DOHH2 (cell line): ENCODE results near the gene KRTAP12-3.
"Not testable (repeated sequence)": the region's sequence is repeated elsewhere in the genome, so short reads cannot be mapped to it uniquely, and the experiment has no call there.

Experiments used
- H3F3A ChIP-seq: fragments of 200-600 bp; sonication (generic), shearing (Covaris generic); 2 replicates; pipeline ENCODE4 v1.6.0; 2016; ENCODE audit warnings: antibody characterized with exemption, mild to moderate bottlenecking; ENCODE audit not compliant: control insufficient read depth, insufficient read depth
- H3K27ac ChIP-seq: fragments of 200-600 bp; sonication (generic); 2 replicates; pipeline ENCODE4 v1.5.1; 2014; ENCODE audit warnings: low read depth, mild to moderate bottlenecking, low read length, moderate library complexity
- H3K27me3 ChIP-seq: fragments of 200-600 bp; sonication (generic); 2 replicates; pipeline ENCODE4 v1.6.1; 2014; ENCODE audit warnings: mild to moderate bottlenecking, low read length, mixed read lengths; ENCODE audit not compliant: control insufficient read depth
- H3K36me3 ChIP-seq: fragments of 200-600 bp; sonication (generic); 2 replicates; pipeline ENCODE4 v1.6.1; 2014; ENCODE audit warnings: mild to moderate bottlenecking, low read length, moderate library complexity, mixed read lengths; ENCODE audit not compliant: control insufficient read depth
- H3K4me1 ChIP-seq: fragments of 200-600 bp; sonication (generic); 2 replicates; pipeline ENCODE4 v1.6.1; 2014; ENCODE audit warnings: mild to moderate bottlenecking, low read length, mixed read lengths; ENCODE audit not compliant: control insufficient read depth
- H3K4me2 ChIP-seq: fragments of 200-600 bp; sonication (generic); 2 replicates; pipeline ENCODE4 v1.6.0; 2014; ENCODE audit warnings: mild to moderate bottlenecking, low read length, moderate library complexity
- H3K4me3 ChIP-seq: fragments of 200-600 bp; sonication (generic); 2 replicates; pipeline ENCODE4 v1.5.1; 2014; ENCODE audit warnings: mild to moderate bottlenecking, low read length, mixed read lengths
- H3K79me2 ChIP-seq: fragments of 200-600 bp; sonication (generic); 2 replicates; pipeline ENCODE4 v1.6.1; 2014; ENCODE audit warnings: mild to moderate bottlenecking, low read length, mixed read lengths; ENCODE audit not compliant: control insufficient read depth
- H3K9me2 ChIP-seq: fragments of 200-600 bp; sonication (generic); replicated peaks from 2 replicates; pipeline ENCODE4 v1.6.1; 2014; ENCODE audit warnings: mild to moderate bottlenecking, low read length, mixed read lengths; ENCODE audit not compliant: control insufficient read depth
- H3K9me3 ChIP-seq: fragments of 200-600 bp; sonication (generic); 2 replicates; pipeline ENCODE4 v1.6.1; 2014; ENCODE audit warnings: antibody characterized with exemption, low read length, mixed read lengths; ENCODE audit not compliant: control insufficient read depth, insufficient read depth
- H4K20me1 ChIP-seq: fragments of 200-600 bp; sonication (generic); 2 replicates; pipeline ENCODE4 v1.6.0; 2014; ENCODE audit warnings: low read depth, mild to moderate bottlenecking, antibody characterized with exemption, low read length, moderate library complexity; ENCODE audit not compliant: control insufficient read depth, insufficient read depth
- CTCF ChIP-seq: fragments of 200-600 bp; sonication (generic); IDR thresholded peaks from one replicate; pipeline ENCODE4 v1.5.1; 2014; ENCODE audit warnings: antibody characterized with exemption, mild to moderate bottlenecking, low read depth, low read length; ENCODE audit not compliant: poor library complexity, severe bottlenecking
- EZH2phosphoT487 ChIP-seq: fragments of 200-600 bp; sonication (generic); IDR thresholded peaks from 2 replicates; pipeline ENCODE4 v1.6.1; 2017; ENCODE audit warnings: borderline replicate concordance, mild to moderate bottlenecking, antibody characterized with exemption, low read length, moderate library complexity, mixed read lengths

The KRTAP12-3 gene

DNA sequence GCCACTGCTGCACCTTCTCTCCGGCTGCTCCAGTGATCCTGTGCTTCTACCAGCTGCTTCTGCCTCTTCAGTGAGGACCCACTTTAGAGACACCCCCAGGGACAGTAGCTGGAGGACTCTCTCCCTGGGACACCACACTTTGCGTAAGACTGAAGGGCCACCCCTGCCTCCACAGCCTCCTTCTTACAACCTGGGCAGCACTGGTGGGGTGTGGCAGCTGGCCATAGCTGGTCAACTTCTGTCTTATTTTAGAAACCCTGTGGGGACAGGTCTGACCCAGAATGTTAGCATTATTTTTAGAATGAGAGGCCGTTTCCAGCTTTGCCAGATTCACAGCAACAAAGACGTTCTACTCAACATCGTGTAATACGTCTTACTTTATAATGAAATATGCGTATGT, 32.0 kb upstream of the KRTAP12-3 start:
- H3K27me3 ChIP-seq = no peaks in the 10 kb centered on the region
- no peaks in the 10 kb centered on the region for H3K79me2 ChIP-seq
- no peak overlapping the region for H3K4me3 ChIP-seq
- H3K9me3 ChIP-seq = peaks cover 46% of the 10 kb centered on the region
- H3K9me2 ChIP-seq = no peaks in the 10 kb centered on the region
- TF ChIP-seq CTCF = no peak
- TF ChIP-seq EZH2phosphoT487 = no peak
- no peak overlapping the region for H3K27ac ChIP-seq
- no peaks in the 10 kb centered on the region for H3K36me3 ChIP-seq
- no peaks in the 10 kb centered on the region for H3F3A ChIP-seq
- H4K20me1 ChIP-seq = no peaks in the 10 kb centered on the region
- H3K4me2 ChIP-seq = no peak overlapping the region
- peaks cover 12% of the 10 kb centered on the region for H3K4me1 ChIP-seq

DNA sequence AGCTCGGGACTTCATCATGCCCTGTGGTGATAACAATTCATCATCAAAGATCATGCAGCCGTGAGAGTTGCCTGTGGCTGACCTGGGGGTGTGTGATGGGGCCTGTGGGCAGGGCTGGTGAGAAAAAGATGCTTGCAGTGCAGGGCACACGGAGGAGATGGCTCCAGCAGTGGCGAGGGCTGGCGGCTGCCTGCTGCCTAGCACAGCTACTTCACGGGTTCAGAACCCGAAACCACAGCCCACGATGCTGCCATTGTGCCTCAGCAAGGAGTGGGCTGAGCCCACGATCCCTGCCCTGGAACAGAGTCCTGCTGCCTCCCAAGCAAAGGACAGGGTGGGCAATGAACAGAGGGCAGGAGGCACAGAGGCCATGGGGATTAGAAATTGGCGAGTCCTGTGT, 31.5 kb upstream of the KRTAP12-3 start:
- H3K4me2 ChIP-seq = no peak overlapping the region
- no peak overlapping the region for H3K27ac ChIP-seq
- H3K9me2 ChIP-seq = no peaks in the 10 kb centered on the region
- H3F3A ChIP-seq = no peaks in the 10 kb centered on the region
- H3K79me2 ChIP-seq = no peaks in the 10 kb centered on the region
- peaks cover 12% of the 10 kb centered on the region for H3K4me1 ChIP-seq
- no peaks in the 10 kb centered on the region for H4K20me1 ChIP-seq
- H3K9me3 ChIP-seq = peaks cover 49% of the 10 kb centered on the region
- H3K36me3 ChIP-seq = no peaks in the 10 kb centered on the region
- no peaks in the 10 kb centered on the region for H3K27me3 ChIP-seq
- TF ChIP-seq EZH2phosphoT487 = no peak
- TF ChIP-seq CTCF = no peak
- H3K4me3 ChIP-seq = no peak overlapping the region

DNA sequence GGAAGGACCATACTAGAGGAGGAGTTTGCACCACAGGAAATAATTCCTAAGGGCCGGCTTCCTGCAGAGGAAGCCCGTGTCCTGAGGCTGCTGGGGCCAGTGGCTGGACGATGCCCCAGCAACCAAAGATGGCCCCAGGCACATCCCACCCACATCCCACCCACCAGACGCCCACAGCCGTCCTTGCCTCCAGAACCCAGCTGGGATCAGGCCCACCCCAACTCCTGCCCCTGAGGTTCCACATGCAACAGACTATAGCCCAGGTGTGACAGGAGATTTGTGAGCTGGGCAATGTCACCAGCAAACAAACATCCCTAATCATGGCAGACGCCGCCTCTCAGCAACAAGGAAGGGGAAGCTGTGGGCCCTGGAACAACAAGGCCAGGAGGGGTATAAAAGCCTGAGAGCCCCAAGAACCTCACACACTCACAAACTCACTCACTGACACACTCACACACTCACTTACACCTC, 31.0 kb upstream of the KRTAP12-3 start, which contains the start of gene KRTAP10-9:
KRTAP10-9 (plus strand) TSS at position 421 of the 471 bp plus-strand sequence. CDS start 79 bp downstream, outside the sequence.
- no peak within 1 kb of the TSS for H3K4me3 ChIP-seq
- H3K36me3 ChIP-seq = no peaks in the 10 kb centered on the region
- no peak for TF ChIP-seq CTCF
- TF ChIP-seq EZH2phosphoT487 = no peak
- H3K79me2 ChIP-seq = no peaks in the 10 kb centered on the region
- no peak within 1 kb of the TSS for H3K27ac ChIP-seq
- no peaks in the 10 kb centered on the region for H3F3A ChIP-seq
- no peaks in the 10 kb centered on the region for H4K20me1 ChIP-seq
- no peaks in the 10 kb centered on the region for H3K9me2 ChIP-seq
- no peak within 1 kb of the TSS for H3K4me2 ChIP-seq
- H3K27me3 ChIP-seq = no peaks in the 10 kb centered on the region
- H3K9me3 ChIP-seq = peaks cover 49% of the 10 kb centered on the region
- peaks cover 12% of the 10 kb centered on the region for H3K4me1 ChIP-seq

DNA sequence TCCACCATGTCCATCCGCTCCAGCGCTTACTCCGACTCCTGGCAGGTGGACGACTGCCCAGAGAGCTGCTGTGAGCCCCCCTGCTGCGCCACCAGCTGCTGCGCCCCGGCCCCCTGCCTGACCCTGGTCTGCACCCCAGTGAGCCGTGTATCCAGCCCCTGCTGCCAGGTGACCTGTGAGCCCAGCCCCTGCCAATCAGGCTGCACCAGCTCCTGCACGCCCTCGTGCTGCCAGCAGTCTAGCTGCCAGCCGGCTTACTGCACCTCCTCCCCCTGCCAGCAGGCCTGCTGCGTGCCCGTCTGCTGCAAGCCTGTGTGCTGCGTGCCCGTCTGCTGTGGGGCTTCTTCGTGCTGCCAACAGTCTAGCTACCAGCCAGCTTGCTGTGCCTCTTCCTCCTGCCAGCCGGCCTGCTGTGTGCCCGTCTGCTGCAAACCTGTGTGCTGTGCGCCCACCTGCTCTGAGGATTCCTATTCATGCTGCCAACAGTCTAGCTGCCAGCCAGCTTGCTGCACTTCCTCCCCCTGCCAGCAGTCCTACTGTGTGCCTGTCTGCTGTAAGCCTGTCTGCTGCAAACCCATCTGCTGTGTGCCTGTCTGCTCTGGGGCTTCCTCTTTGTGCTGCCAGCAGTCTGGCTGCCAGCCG, 30.4 kb upstream of the KRTAP12-3 start:
- H3K27me3 ChIP-seq, H3K4me3 ChIP-seq, H3K36me3 ChIP-seq, H3K4me2 ChIP-seq, H3K79me2 ChIP-seq, H3K9me2 ChIP-seq, H3F3A ChIP-seq, H3K27ac ChIP-seq, H4K20me1 ChIP-seq: not testable (repeated sequence)
- peaks cover 12% of the 10 kb centered on the region for H3K4me1 ChIP-seq
- H3K9me3 ChIP-seq = peaks cover 52% of the 10 kb centered on the region

GRCh38 chr21:44627831-44628233, 29.9 kb upstream of the KRTAP12-3 start:
- not testable (repeated sequence) for H3F3A ChIP-seq, H3K36me3 ChIP-seq, H3K27me3 ChIP-seq, H3K27ac ChIP-seq, H3K4me2 ChIP-seq, H3K79me2 ChIP-seq, H4K20me1 ChIP-seq, H3K4me3 ChIP-seq, H3K9me2 ChIP-seq
- Histone ChIP-seq H3K9me3 (peaks cover 53% of the 10 kb centered on the region), H3K4me1 (peaks cover 12% of the 10 kb centered on the region)
